OCI-M2 (cell line): ENCODE measurements around the gene LRBA.

Experiments used
- DNase-seq: peaks from one replicate; lab custom pipeline; 2025; ENCODE audit not compliant: unreplicated experiment; lab: John Stamatoyannopoulos, UW

LRBA gene

GRCh38 chr4:150457802-150458201, 557.3 kb downstream of the LRBA start:
- no peak for DNase-seq

- no peak for DNase-seq
Measured at GRCh38 chr4:150451883-150452282, 563.2 kb downstream of the LRBA start.

GRCh38 chr4:150447356-150447755, 567.7 kb downstream of the LRBA start:
- DNase-seq, result no peak

- DNase-seq, result no peak
Measured at GRCh38 chr4:150439451-150439933, 575.6 kb downstream of the LRBA start.

GRCh38 chr4:150436598-150437370, 578.3 kb downstream of the LRBA start:
- DNase-seq, result no peak

- DNase-seq, result no peak
Measured at GRCh38 chr4:150431221-150431620, 583.9 kb downstream of the LRBA start.

GRCh38 chr4:150425161-150425560, 589.9 kb downstream of the LRBA start:
- no peak for DNase-seq

- no peak for DNase-seq
Measured at GRCh38 chr4:150423503-150423902, 591.6 kb downstream of the LRBA start.

GRCh38 chr4:150423074-150423473, 592.0 kb downstream of the LRBA start:
- no peak for DNase-seq

- DNase-seq, result no peak
Measured at GRCh38 chr4:150421612-150422011, 593.5 kb downstream of the LRBA start.

GRCh38 chr4:150419939-150420338, 595.1 kb downstream of the LRBA start:
- DNase-seq, result no peak

GRCh38 chr4:150418757-150419410, 596.2 kb downstream of the LRBA start:
- no peak for DNase-seq

- DNase-seq, result no peak
Measured at GRCh38 chr4:150415213-150415612, 599.9 kb downstream of the LRBA start.

- DNase-seq, result no peak
Measured at GRCh38 chr4:150411520-150411919, 603.6 kb downstream of the LRBA start.

GRCh38 chr4:150402871-150403272, 612.2 kb downstream of the LRBA start:
- DNase-seq, result no peak

GRCh38 chr4:150401083-150401687, 613.9 kb downstream of the LRBA start:
- no peak for DNase-seq

GRCh38 chr4:150395872-150396271, 619.2 kb downstream of the LRBA start:
- DNase-seq, result no peak

GRCh38 chr4:150394046-150394445, 621.0 kb downstream of the LRBA start:
- no peak for DNase-seq

GRCh38 chr4:150391052-150391451, 624.0 kb downstream of the LRBA start:
- no peak for DNase-seq

GRCh38 chr4:150390531-150390910, 624.6 kb downstream of the LRBA start:
- no peak for DNase-seq

GRCh38 chr4:150389896-150390530, 625.1 kb downstream of the LRBA start:
- DNase-seq, result no peak

GRCh38 chr4:150387981-150388380, 627.1 kb downstream of the LRBA start:
- DNase-seq, result no peak
